GM19438 (cell line): Measurements from ENCODE around the gene SHC4.
"Not testable (repeated sequence)": the region's sequence is repeated elsewhere in the genome, so short reads cannot be mapped to it uniquely, and the experiment has no call there.

ENCODE experiments used
- ATAC-seq: cut with Tn5 transposase; IDR thresholded peaks from one replicate; pipeline ENCODE4 v1.9.1; 2021; ENCODE audit warnings: low read depth; ENCODE audit not compliant: unreplicated experiment

The SHC4 gene

GRCh38 chr15:48925714-48926223, 38.0 kb downstream of the SHC4 start:
- ATAC-seq = no peak

- no peak for ATAC-seq
Measured at GRCh38 chr15:48924528-48925393, 39.0 kb downstream of the SHC4 start.

- no peak for ATAC-seq
Measured at GRCh38 chr15:48922046-48922445, 41.7 kb downstream of the SHC4 start.

- ATAC-seq = no peak
Measured at GRCh38 chr15:48916721-48917120, 47.0 kb downstream of the SHC4 start.

GRCh38 chr15:48915861-48916260, 47.9 kb downstream of the SHC4 start:
- ATAC-seq = no peak

GRCh38 chr15:48914717-48915116, 49.0 kb downstream of the SHC4 start:
- ATAC-seq = no peak

- ATAC-seq = no peak
Measured at GRCh38 chr15:48913141-48913540, 50.6 kb downstream of the SHC4 start.

GRCh38 chr15:48910554-48910953, 53.2 kb downstream of the SHC4 start:
- not testable (repeated sequence) for ATAC-seq

GRCh38 chr15:48909313-48909712, 54.4 kb downstream of the SHC4 start:
- ATAC-seq = not testable (repeated sequence)

GRCh38 chr15:48905847-48906246, 57.9 kb downstream of the SHC4 start:
- ATAC-seq = no peak

GRCh38 chr15:48905216-48905615, 58.5 kb downstream of the SHC4 start:
- ATAC-seq = no peak

- ATAC-seq = no peak
Measured at GRCh38 chr15:48904758-48905157, 59.0 kb downstream of the SHC4 start.

GRCh38 chr15:48899793-48900192, 63.9 kb downstream of the SHC4 start:
- ATAC-seq = no peak

- no peak for ATAC-seq
Measured at GRCh38 chr15:48898446-48898845, 65.3 kb downstream of the SHC4 start.

- no peak for ATAC-seq
Measured at GRCh38 chr15:48898032-48898431, 65.7 kb downstream of the SHC4 start.

GRCh38 chr15:48896869-48897814, 66.6 kb downstream of the SHC4 start:
- ATAC-seq = no peak

- no peak for ATAC-seq
Measured at GRCh38 chr15:48893311-48893710, 70.4 kb downstream of the SHC4 start.

- ATAC-seq = no peak
Measured at GRCh38 chr15:48891232-48891765, 72.4 kb downstream of the SHC4 start.

GRCh38 chr15:48890375-48890972, 73.2 kb downstream of the SHC4 start:
- ATAC-seq = no peak

GRCh38 chr15:48889925-48890324, 73.8 kb downstream of the SHC4 start:
- no peak for ATAC-seq
